ENCODE data around the gene ADISSP.

The ADISSP gene

DNA sequence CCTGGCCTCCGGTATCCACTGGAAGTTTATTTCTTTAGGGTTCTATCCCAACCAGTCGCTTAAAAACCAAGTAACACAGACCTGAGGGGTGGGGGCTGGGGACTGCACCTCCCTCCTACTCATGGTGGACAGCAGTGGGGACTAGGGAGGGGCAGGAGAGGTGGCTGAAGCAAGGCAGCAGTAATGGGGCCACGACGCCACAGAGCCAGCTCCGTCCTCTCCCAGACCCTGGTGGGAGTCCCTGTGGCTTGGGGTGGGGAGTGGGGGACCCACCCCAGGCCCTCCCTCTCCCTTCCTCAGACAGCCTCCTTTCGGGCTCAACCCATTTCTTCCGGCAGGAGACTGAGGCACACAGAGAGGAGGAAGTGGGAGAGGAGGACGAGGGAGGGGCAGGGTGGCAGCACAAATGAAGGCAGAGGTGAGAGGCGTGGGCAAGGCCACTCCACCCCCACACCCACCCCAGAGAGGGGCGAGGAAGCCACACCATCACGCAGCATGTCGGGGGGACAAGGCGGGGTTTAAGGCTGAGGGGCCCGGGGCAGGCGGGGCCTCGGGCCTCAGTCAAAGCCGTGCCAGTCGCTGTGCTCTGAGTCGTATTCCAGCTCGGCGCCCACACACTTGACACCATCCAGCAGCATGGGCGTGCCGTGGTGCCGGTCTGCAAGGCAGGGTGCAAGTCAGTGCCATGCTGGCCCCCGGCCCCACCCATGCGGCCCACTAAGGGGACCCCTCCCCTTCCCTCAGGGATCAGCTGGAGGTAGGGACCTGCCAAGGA lies 13.9 kb downstream of the ADISSP start:
- DNase-seq, result no peak

- peak; percentile 58 for DNase-seq
These were observed 14.5 kb downstream of the ADISSP start for GRCh38 chr20:3753098-3753497.

DNA sequence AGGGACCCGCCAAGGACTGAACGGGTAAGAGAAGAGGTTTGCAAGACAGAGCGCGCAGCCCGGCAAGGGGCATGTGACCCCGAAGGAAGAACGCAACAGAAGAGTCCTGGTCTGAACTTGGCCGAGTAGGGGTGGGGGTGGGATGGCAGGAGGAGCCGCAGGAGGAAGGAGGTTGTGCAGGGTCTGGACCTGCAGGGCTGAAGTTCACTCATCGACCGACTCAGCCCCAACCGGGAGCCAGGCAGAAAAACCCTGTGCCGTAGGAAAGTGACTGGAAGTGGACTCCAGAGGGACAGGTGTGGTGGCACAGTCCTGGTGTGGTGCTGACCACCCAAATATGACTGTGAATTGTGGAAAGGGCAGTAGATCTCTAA lies 15.2 kb downstream of the ADISSP start:
- no peak for DNase-seq

- DNase-seq, result no peak
These were observed 15.7 kb downstream of the ADISSP start for GRCh38 chr20:3751675-3752385.

- DNase-seq, result no peak
These were observed 16.3 kb downstream of the ADISSP start for GRCh38 chr20:3751305-3751674.

GRCh38 chr20:3749689-3750531 lies 17.6 kb downstream of the ADISSP start:
- no peak for DNase-seq

- DNase-seq, result no peak
These were observed 18.4 kb downstream of the ADISSP start for GRCh38 chr20:3749087-3749688.

GRCh38 chr20:3748073-3748472 lies 19.5 kb downstream of the ADISSP start:
- DNase-seq, result no peak

- no peak for DNase-seq
These were observed 20.1 kb downstream of the ADISSP start for GRCh38 chr20:3747471-3747870.

DNA sequence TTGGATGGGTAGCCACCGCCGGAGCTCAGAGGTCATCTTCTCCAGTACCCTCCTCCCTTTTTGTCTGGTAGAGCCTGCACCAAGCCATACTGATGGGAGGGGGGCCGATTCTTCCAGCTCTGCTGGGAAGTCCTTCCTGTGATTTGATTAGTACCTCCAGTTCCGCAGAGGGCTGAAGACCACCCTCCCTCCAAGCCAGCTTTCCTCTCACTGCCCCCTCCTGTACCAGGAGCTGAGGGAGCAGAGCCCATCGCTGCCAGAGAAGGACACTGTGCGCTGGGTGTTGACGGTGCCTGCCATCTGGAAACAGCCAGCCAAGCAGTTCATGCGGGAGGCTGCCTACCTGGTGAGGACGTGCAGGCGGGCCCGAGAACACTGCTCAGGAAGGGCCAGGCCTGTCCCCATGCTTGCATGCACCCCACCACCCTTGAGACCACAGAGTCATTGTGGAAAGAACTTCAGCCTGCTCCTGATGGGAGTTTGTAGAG lies 21.8 kb downstream of the ADISSP start:
- no peak for DNase-seq

GRCh38 chr20:3744806-3745685 lies 22.5 kb downstream of the ADISSP start:
- DNase-seq, result peak; percentile 34

DNA sequence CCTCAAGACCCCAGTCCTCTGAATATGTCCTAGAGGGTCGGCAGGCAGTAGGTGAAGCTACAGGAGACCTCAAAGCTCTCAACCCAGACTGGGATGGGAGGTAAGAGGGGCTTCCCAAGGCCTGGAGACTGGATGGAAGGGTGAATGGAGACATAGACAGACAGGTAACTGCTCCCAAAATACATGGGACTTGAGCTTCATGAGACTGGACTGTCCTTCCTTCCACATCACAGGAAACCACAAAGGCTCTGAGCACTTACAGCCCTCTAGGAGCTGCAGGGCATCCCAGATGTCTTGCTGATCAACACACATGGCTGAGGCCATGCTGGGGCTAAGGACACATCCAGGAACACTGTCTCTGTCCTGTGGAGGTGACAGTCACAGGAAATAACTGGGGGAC lies 23.5 kb downstream of the ADISSP start:
- DNase-seq, result no peak

GRCh38 chr20:3743251-3743650 lies 24.3 kb downstream of the ADISSP start:
- DNase-seq, result peak; percentile 20

DNA sequence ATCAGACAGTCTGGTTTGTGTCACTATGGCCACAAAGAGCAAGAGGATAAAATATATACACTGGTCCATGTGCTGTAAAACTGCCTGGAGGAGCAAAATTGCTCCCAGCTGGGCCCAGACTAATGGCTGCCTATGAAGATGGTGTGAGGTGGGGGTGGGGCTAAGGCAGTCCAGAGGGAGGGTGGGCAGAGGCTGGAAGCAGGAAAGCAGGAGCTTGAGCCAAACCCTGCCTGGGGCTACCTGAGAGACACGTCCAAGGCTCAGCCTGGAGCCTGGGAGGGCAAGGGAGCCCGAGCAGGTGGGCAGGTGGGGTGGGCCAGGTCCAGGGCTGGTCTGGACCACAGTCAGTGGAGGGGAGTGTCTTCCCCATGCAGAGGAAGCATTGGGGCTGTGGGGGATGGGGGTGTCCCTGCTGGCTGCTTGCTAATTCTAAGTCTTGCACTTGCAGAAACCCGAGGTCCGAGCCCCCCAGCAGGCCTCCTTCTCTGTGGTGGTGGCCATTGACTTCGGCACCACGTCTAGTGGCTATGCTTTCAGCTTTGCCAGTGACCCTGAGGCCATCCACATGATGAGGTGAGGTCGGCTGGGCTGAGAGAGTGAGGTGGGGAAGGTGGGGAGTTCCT lies 25.6 kb downstream of the ADISSP start:
- DNase-seq, result no peak

- DNase-seq, result no peak
These were observed 26.8 kb downstream of the ADISSP start for GRCh38 chr20:3740615-3741301.

- DNase-seq, result no peak
These were observed 27.6 kb downstream of the ADISSP start for GRCh38 chr20:3739926-3740451.

- no peak for DNase-seq
These were observed 28.3 kb downstream of the ADISSP start for GRCh38 chr20:3739054-3739925.

GRCh38 chr20:3738111-3739053 lies 29.2 kb downstream of the ADISSP start:
- no peak for DNase-seq
